Measurements from ENCODE around the gene CCDC183. TPM values are rescaled to one million over a fixed set of nuclear protein-coding genes. Genes with fewer than 3 reads are reported as not detected.

CCDC183 gene
- total and polyA plus RNA-seq, 2 donors from 2014 or later, result 0.88 to 3.1 TPM

DNA sequence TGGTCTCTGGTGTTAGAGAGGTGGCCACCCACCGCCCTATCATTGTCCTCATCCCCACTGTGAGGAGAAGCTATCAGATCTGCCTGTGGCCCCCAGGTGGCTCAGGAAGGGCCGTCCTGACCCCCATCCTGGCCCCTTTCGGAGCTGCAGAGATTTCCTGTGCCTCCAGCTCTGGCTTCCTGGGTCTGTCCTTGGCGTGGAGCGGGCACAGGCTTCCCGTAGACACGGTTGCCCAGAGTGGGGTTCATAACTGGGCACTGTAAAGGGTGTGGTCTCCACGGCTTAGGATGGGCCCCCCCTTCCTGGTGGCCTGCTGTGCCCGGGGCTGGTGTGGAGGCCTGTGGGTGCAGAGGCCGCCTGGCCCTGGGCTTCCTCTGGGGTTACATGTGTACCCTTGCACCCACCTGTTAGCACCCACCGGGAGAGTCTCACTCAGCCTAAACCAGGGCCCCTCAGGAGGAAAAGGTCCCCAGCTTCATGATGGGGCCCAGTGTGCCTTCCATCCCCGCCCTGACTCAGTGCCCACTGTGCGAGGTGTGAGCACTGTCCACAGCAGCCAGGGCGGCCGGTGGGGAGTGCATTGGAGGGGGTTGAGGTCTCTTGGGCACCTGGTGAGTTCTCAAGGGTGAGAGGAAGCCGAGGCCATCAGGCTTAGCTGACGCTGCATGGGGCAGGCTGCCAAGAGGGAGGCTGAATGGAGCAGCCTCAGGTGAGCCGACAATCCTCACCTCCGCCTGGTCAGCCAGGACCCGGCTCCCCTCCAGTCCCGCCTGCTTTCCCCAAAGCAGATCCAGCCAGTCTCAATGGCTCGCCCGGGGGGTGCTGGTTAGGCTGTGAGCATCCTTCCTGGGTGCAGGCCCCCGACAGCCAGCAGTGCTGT, 30.8 kb downstream of the CCDC183 start:
- DNase-seq, result peak in 1 of 5 donors; percentile 63
- Histone ChIP-seq H3K9ac (ENCODE audit: low read length in 3 of 3) (no peak overlapping the region), H3K9me3 (ENCODE audit: control insufficient read depth in 2 of 3, insufficient read depth in 1 of 3, low read length in 3 of 3) (no peaks in the 10 kb centered on the region), H3K4me3 (ENCODE audit: low read length in 3 of 3) (no peak overlapping the region), H3K36me3 (ENCODE audit: control insufficient read depth in 2 of 3, insufficient read depth in 3 of 3, low read length in 3 of 3) (peaks cover 0 to 10% (median 9%) of the 10 kb centered on the region in 3 donors), H3K27me3 (ENCODE audit: control insufficient read depth, insufficient read depth, low read length) (no peaks in the 10 kb centered on the region), H3K27ac (ENCODE audit: low read depth in 2 of 2, low read length in 2 of 2) (no peak overlapping the region), H3K4me1 (ENCODE audit: control insufficient read depth in 2 of 3, insufficient read depth in 2 of 3, low read depth in 1 of 3, low read length in 3 of 3) (no peaks in the 10 kb centered on the region)
- intact Hi-C loops (cut with DNase I), result no loop called here
- no peak for FAIRE-seq
- TF ChIP-seq, protein P1, sequence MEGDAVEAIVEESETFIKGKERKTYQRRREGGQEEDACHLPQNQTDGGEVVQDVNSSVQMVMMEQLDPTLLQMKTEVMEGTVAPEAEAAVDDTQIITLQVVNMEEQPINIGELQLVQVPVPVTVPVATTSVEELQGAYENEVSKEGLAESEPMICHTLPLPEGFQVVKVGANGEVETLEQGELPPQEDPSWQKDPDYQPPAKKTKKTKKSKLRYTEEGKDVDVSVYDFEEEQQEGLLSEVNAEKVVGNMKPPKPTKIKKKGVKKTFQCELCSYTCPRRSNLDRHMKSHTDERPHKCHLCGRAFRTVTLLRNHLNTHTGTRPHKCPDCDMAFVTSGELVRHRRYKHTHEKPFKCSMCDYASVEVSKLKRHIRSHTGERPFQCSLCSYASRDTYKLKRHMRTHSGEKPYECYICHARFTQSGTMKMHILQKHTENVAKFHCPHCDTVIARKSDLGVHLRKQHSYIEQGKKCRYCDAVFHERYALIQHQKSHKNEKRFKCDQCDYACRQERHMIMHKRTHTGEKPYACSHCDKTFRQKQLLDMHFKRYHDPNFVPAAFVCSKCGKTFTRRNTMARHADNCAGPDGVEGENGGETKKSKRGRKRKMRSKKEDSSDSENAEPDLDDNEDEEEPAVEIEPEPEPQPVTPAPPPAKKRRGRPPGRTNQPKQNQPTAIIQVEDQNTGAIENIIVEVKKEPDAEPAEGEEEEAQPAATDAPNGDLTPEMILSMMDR (IDR thresholded peaks at IDR 0.05; ENCODE audit: borderline replicate concordance, extremely low read depth, insufficient read depth), result no peak

DNA sequence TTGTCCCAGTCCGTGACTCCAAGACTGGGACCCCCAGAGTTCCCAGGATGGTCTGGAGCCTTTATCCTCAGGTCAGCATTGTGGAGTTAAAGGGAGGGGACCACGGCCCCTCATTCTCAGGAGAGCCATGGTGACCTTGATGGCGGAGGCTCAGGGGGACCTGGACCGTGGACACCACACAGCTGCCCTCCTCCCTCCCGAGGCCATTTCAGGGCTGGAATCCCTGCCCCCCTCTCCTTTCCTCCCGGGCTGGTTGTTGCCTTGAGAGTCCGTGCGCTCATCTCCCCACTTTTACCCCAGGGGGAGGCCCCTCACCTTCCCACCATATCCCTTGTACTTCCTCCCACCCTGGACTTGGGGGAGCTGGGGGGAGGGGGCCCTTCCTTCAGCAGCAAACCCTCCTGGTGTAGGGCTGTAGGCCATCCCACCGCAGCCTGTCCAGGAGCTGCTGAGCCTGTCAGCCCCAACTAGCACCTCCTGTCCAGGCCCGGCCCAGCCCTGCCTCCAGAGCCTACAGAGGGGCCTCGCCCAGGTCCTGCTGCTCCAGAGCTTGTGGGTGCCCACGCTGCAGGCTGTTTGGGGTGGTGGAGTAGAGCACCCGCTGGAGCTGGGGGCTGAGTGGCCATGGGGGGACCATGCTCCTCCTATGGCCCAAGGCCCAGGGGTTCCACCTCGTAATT, 31.8 kb downstream of the CCDC183 start:
- Histone ChIP-seq H3K4me3 (ENCODE audit: low read length in 3 of 3) (no peak overlapping the region), H3K27me3 (ENCODE audit: control insufficient read depth, insufficient read depth, low read length) (no peaks in the 10 kb centered on the region), H3K36me3 (ENCODE audit: control insufficient read depth in 2 of 3, insufficient read depth in 3 of 3, low read length in 3 of 3) (peaks cover 0 to 10% (median 9%) of the 10 kb centered on the region in 3 donors), H3K9ac (ENCODE audit: low read length in 3 of 3) (no peak overlapping the region), H3K9me3 (ENCODE audit: control insufficient read depth in 2 of 3, insufficient read depth in 1 of 3, low read length in 3 of 3) (no peaks in the 10 kb centered on the region), H3K27ac (ENCODE audit: low read depth in 2 of 2, low read length in 2 of 2) (no peak overlapping the region), H3K4me1 (ENCODE audit: control insufficient read depth in 2 of 3, insufficient read depth in 2 of 3, low read depth in 1 of 3, low read length in 3 of 3) (no peaks in the 10 kb centered on the region)
- FAIRE-seq (no peak), DNase-seq (peak in 1 of 5 donors; percentile 56)
- TF ChIP-seq, protein P1 (IDR thresholded peaks at IDR 0.05; ENCODE audit: borderline replicate concordance, extremely low read depth, insufficient read depth), result no peak
- intact Hi-C loops (cut with DNase I), result no loop called here

DNA sequence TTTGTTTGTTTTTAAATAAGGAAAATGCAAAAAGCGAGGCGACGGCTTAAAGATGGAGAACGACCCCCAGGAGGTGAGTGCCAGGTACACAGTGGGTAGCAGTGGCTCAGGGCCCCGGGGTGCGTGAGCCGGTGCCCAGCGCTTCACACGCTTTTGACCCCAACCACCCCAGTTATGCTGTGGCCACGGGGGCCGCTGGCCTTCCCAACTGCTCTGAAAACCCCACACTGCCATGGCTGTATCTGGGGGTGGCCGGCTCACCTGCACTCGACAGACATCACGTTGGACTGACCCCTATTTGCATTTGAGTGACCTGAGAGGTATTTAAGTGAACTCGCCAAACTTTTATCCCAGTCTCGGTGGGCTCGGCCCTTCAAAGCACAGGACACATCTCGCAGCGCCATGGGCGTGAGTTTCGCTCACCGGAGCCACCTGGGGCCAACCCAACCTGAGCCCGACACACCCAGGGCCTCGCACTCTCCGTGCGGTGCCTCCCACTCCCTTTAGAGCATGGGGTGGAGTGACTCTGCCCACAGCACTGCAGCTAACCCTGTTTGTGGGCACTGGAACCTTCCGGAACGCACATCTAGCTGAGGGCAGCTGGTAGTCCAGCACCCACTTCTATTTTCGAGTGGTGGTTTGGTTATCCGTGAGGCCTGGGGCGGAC, 32.5 kb downstream of the CCDC183 start:
- Histone ChIP-seq H3K9me3 (ENCODE audit: control insufficient read depth in 2 of 3, insufficient read depth in 1 of 3, low read length in 3 of 3) (no peaks in the 10 kb centered on the region), H3K36me3 (ENCODE audit: control insufficient read depth in 2 of 3, insufficient read depth in 3 of 3, low read length in 3 of 3) (peaks cover 0 to 10% (median 9%) of the 10 kb centered on the region in 3 donors), H3K4me1 (ENCODE audit: control insufficient read depth in 2 of 3, insufficient read depth in 2 of 3, low read depth in 1 of 3, low read length in 3 of 3) (no peaks in the 10 kb centered on the region), H3K27me3 (ENCODE audit: control insufficient read depth, insufficient read depth, low read length) (no peaks in the 10 kb centered on the region), H3K27ac (ENCODE audit: low read depth in 2 of 2, low read length in 2 of 2) (no peak overlapping the region), H3K9ac (ENCODE audit: low read length in 3 of 3) (no peak overlapping the region), H3K4me3 (ENCODE audit: low read length in 3 of 3) (no peak overlapping the region)
- intact Hi-C loops (cut with DNase I), result no loop called here
- FAIRE-seq (no peak), DNase-seq (peak in 1 of 5 donors; percentile 46)
- TF ChIP-seq, protein P1 (IDR thresholded peaks at IDR 0.05; ENCODE audit: borderline replicate concordance, extremely low read depth, insufficient read depth), result no peak

Measured in kidney (tissue), 14 donors.